Ectodermal cell (in vitro differentiated cells): ENCODE measurements around the gene MYOZ1.

Experiments used
- H3K27ac ChIP-seq: 2 replicates; pipeline ENCODE4 v1.7.0; 2013; ENCODE audit warnings: mild to moderate bottlenecking, low read depth, low read length; ENCODE audit not compliant: insufficient read depth, poor library complexity, severe bottlenecking
- H3K27me3 ChIP-seq: 2 replicates; pipeline ENCODE4 v1.7.0; 2013; ENCODE audit warnings: mild to moderate bottlenecking, low read length; ENCODE audit not compliant: insufficient read depth, control insufficient read depth, poor library complexity, severe bottlenecking
- H3K36me3 ChIP-seq: one replicate; pipeline ENCODE4 v1.7.0; 2013; ENCODE audit warnings: low read length; ENCODE audit not compliant: control insufficient read depth, insufficient read depth
- H3K4me1 ChIP-seq: one replicate; pipeline ENCODE4 v1.7.0; 2013; ENCODE audit warnings: low read length; ENCODE audit not compliant: control insufficient read depth, insufficient read depth
- H3K4me3 ChIP-seq: 2 replicates; pipeline ENCODE4 v1.7.0; 2013; ENCODE audit warnings: low read depth, low read length, control low read depth; ENCODE audit not compliant: insufficient read depth
- H3K9me3 ChIP-seq: 2 replicates; pipeline ENCODE4 v1.7.0; 2013; ENCODE audit warnings: mild to moderate bottlenecking, low read length, moderate library complexity; ENCODE audit not compliant: control insufficient read depth
- WGBS, 2 experiments: methylation state at CpG; one replicate each; pipeline ENCODE4 v1.1.7; 2013; ENCODE audit warnings: missing lambda C conversion rate in 2 of 2; 5-methylcytosine and 5-hydroxymethylcytosine counted together

The MYOZ1 gene

DNA sequence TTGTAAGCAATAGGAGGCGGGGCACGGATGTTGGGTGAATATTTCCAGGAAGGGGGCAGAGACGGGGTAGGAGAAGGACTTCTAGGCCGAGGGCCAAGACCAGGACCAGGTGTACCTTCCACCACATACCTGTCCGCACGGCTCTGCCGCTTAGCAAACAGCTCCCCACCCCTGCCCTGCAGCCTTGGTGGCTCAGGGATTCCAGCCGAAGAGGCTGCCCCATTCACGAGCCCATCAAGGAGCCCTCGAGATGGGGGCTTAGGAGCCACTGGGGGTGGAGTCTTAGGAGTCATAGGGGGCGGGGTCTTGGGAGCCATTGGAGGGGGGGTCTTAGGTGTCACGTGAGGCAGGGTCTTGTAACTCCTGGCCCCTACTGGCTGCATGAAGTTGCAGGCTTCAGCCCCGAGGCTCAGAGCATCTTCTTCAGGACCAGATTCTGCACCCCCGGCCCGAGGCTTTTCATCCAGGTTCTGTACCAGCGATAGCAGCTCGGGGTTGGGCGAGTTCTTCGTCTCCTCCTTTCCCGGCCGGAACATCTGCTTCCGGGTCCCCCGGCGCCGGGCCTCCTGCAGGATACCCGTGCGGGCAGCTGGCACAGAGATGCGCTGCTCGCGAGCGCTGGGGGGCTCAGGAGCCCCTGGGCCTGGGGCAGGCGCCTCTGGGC, 6.1 kb upstream of the MYOZ1 start:
- Histone ChIP-seq H3K4me1 (peaks cover 15% of the 10 kb centered on the region), H3K4me3 (peak overlapping the region; percentile 31), H3K27me3 (no peaks in the 10 kb centered on the region), H3K9me3 (no peaks in the 10 kb centered on the region), H3K27ac (no peak overlapping the region), H3K36me3 (no peaks in the 10 kb centered on the region)
- WGBS, 2 experiments = 68% methylated on average over 32 of the region's 32 CpGs

DNA sequence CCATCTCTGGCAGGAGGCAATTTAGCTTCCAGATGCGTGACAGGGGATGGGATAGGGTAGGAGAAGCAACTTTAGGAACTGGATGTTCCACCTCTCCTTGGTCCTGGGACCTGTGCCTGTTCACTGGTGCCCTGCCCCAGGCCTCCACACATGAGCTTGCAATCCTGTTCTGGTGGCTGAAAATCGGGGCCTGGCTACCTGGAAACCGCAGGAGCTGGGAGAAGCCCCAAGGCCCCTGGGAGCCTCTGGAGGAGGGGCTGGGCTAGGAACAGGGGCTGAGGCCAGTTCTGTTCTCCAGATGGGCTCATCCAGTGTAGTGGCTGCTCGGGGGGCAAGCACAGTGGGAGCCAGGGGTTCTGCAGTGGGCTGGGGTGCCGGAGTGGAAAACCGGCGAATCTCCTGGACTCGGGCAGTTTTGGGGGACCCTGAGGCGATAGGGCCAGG, 5.3 kb upstream of the MYOZ1 start:
- no peaks in the 10 kb centered on the region for H3K36me3 ChIP-seq
- no peak overlapping the region for H3K27ac ChIP-seq
- no peaks in the 10 kb centered on the region for H3K27me3 ChIP-seq
- WGBS, 2 experiments = 91 to 93% methylated on average over 9 of the region's 9 CpGs
- peak overlapping the region; percentile 31 for H3K4me3 ChIP-seq
- H3K4me1 ChIP-seq = peaks cover 15% of the 10 kb centered on the region
- no peaks in the 10 kb centered on the region for H3K9me3 ChIP-seq

DNA sequence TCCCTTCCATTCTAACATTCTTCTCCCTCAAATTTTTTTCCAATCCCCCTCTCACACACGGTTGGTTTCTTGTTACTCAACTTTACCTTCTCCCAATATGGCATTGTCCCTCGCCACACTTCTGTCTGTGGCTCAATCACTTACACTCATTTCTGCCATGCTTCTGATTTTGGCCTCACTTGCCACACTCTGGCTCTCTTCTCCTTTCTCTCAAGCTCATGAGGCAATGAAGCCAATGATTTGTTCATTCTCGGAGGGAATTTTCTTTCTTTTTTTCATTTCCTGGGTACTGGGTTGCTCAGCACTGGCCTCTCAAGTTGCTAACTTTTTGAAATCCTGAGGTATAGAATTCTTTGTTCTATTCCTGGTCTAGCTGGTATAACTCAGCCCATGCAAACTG, 4.0 kb upstream of the MYOZ1 start:
- Histone ChIP-seq H3K4me3 (no peak overlapping the region), H3K27ac (no peak overlapping the region), H3K4me1 (peaks cover 8% of the 10 kb centered on the region), H3K9me3 (no peaks in the 10 kb centered on the region), H3K27me3 (no peaks in the 10 kb centered on the region), H3K36me3 (no peaks in the 10 kb centered on the region)
- WGBS, 2 experiments = 90 to 94% methylated on average over 3 of the region's 3 CpGs

DNA sequence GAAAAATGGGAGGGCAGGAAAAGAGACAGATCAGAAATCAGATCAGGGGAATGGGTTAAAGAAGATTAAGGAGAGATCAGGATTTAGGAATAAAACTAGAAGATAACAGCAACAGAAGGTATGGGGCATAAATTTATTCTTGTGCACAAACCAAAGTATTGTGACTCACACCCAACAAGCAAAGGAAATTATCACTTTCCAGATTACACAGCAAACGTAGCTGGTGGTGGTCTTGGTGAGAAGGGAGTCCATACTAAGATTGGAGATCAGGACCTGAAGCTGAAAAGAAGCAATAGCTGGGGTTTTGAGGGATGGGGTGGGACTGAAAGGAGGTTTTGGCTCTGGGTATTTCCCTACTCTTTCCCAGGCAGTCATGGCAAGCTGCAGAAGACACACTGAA, 3.5 kb upstream of the MYOZ1 start:
- H3K27ac ChIP-seq = no peak overlapping the region
- peaks cover 8% of the 10 kb centered on the region for H3K4me1 ChIP-seq
- H3K4me3 ChIP-seq = no peak overlapping the region
- H3K9me3 ChIP-seq = no peaks in the 10 kb centered on the region
- 80 to 100% methylated on average over 1 of the region's 1 CpG for WGBS, 2 experiments
- H3K27me3 ChIP-seq = no peaks in the 10 kb centered on the region
- no peaks in the 10 kb centered on the region for H3K36me3 ChIP-seq

DNA sequence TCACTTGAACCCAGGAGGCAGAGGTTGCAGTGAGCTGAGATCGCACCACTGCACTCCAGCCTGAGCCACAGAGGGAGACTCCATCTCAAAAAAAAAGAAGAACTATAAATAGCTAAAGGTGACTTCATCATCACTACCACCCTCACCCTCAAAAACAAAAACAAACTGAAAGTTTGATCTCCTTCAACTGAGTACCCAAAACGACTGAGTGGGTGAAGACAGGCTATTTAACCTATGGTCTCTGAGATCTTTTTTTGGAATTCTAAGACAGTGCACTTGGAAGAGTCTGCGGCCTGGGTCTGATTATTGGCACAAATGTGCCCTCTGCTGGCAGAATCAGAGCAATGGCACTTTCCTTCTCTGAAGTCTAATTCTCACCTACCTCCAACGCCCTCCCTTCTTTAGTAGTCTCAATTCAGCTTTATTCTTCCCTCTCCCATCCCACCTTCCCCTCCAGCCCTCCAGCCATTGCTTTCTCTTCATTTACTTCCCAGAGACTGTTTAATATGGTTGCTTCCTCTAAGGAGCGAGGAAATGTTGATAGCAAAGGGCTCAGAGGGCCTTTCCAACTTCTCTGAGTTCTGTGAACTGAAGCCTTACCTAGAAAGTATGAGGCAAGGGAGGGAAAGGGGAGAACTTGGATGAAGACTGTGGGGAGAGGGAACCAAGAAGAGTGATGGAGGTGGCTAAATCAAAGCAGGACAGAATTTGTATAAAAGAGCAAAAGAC, 2.9 kb upstream of the MYOZ1 start:
- H3K4me3 ChIP-seq = no peak overlapping the region
- no peak overlapping the region for H3K27ac ChIP-seq
- H3K36me3 ChIP-seq = no peaks in the 10 kb centered on the region
- H3K27me3 ChIP-seq = no peaks in the 10 kb centered on the region
- H3K9me3 ChIP-seq = no peaks in the 10 kb centered on the region
- WGBS, 2 experiments = 43 to 44% methylated on average over 5 of the region's 5 CpGs
- H3K4me1 ChIP-seq = peaks cover 8% of the 10 kb centered on the region

DNA sequence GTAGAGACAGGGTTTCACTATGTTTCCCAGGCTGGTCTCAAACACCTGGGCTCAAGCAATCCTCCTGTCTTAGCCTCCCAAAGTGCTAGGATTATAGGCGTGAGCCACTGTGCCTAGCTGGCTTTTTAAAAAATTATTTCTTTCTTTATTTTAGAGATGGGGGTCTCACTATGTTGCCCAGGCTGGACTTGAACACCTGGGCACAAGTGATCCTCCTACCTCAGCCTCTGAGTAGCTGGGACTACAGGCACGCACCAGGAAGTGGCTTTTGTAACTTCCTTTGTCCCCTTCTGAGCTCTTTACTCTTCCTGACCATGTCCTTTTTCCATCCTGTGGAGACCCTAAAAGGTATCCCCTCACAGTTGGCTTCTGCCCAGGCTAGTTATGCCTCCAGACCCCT, 2.1 kb upstream of the MYOZ1 start:
- Histone ChIP-seq H3K27me3 (no peaks in the 10 kb centered on the region), H3K36me3 (no peaks in the 10 kb centered on the region), H3K27ac (no peak overlapping the region), H3K9me3 (no peaks in the 10 kb centered on the region), H3K4me1 (peaks cover 8% of the 10 kb centered on the region), H3K4me3 (no peak overlapping the region)
- 96 to 97% methylated on average over 2 of the region's 2 CpGs for WGBS, 2 experiments

DNA sequence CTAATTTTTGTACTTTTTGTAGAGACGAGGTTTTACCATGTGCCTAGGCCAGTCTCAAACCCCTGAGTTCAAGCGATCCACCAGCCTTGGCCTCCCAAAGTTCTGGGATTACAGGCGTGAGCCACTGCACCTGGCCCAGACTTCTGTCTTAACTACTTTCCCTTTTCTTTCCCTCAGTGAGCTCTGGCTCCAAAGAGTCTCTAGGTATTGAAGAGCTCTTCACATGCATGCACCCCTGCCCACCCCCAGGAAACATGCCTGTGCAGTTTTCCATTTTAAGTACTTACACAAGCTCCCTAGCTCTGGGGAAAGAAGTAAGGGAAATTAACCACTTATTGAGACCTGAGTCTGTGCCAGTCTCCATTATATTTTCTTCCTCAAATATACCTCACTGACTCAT, 2.0 kb downstream of the MYOZ1 start:
- WGBS, 2 experiments = 91% methylated on average over 3 of the region's 3 CpGs
- H3K4me1 ChIP-seq = no peaks in the 10 kb centered on the region
- H3K4me3 ChIP-seq = no peak overlapping the region
- H3K9me3 ChIP-seq = no peaks in the 10 kb centered on the region
- no peak overlapping the region for H3K27ac ChIP-seq
- H3K36me3 ChIP-seq = no peaks in the 10 kb centered on the region
- no peaks in the 10 kb centered on the region for H3K27me3 ChIP-seq

DNA sequence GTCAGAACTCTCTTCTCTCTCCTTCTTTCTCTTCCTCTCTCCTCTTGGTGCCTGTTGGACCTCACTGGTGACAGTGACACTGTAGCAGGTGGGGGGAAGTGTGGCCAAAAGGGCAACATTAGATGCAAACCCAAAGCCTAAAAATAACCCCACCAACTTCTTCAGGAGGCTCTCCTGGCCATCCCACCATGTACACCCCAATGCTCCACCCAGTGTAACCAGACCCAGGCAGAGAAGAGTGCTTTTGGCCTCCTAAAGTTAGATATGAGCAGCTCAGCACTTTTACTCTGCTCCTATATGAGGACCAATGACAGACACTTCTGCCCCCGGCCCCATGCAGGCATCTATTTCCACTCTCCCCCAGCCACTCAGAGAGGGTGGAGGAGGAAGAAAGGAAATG, 5.5 kb downstream of the MYOZ1 start:
- Histone ChIP-seq H3K27ac (no peak overlapping the region), H3K4me3 (no peak overlapping the region), H3K36me3 (no peaks in the 10 kb centered on the region), H3K4me1 (no peaks in the 10 kb centered on the region), H3K27me3 (no peaks in the 10 kb centered on the region), H3K9me3 (no peaks in the 10 kb centered on the region)
- WGBS, 2 experiments = 79% methylated on average over 1 of the region's 1 CpG; no CpG with 5 or more reads in 1 of the 2 experiments

DNA sequence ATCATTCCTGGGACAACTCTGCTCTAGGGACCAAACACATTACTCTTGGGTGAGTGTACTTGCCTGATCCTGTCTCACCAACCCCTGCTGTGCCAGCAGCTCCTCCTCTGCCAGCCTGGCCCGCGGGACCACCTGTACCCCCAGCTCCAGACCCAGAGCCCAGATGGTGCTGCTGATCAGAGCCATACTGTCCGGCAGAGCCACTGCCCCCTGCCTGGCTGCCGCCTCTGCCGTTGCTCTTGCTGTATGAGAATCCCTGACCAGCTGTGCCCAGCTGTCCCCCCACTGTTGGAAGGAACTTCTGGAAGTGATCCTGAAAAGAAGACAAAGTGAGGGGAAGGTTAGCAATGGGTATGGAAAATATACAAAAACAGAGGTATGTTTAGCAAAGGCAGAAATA, 6.9 kb downstream of the MYOZ1 start:
- Histone ChIP-seq H3K9me3 (no peaks in the 10 kb centered on the region), H3K4me3 (no peak overlapping the region), H3K36me3 (no peaks in the 10 kb centered on the region), H3K27ac (no peak overlapping the region), H3K27me3 (no peaks in the 10 kb centered on the region), H3K4me1 (no peaks in the 10 kb centered on the region)
- WGBS, 2 experiments = 79 to 81% methylated on average over 5 of the region's 5 CpGs

DNA sequence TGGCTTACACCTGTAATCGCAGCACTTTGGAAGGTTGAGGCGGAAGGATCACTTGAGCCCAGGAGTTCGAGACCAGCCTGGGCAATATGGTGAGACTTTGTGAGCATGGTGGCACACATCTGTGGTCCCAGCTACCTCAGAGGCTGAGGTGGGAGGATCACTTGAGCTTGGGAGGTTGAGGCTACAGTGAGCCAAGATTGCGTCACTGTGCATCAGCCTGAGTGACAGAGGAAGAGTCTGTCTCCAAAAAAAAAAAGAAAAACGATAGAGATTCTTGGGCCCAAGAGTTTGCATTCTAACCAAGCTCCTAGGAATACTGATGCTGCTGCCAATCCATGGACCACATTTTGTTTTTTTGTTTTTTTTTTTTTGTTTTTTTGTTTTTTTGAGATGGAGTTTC, 12.1 kb downstream of the MYOZ1 start:
- H3K27ac ChIP-seq = no peak overlapping the region
- no peaks in the 10 kb centered on the region for H3K4me1 ChIP-seq
- H3K9me3 ChIP-seq = no peaks in the 10 kb centered on the region
- H3K4me3 ChIP-seq = no peak overlapping the region
- no peaks in the 10 kb centered on the region for H3K36me3 ChIP-seq
- WGBS, 2 experiments = 92 to 95% methylated on average over 5 of the region's 5 CpGs
- H3K27me3 ChIP-seq = no peaks in the 10 kb centered on the region
